Hematopoietic multipotent progenitor cell treated with erythropoietin and hydrocortisone succinate and interleukin-3 and kit ligand, for 15 days (in vitro differentiated cells): Measurements from ENCODE around the gene MIB1.
A peak's percentile ranks its signal among the peaks of the same experiment; 100 is the strongest.
"Not testable (repeated sequence)": the region's sequence is repeated elsewhere in the genome, so short reads cannot be mapped to it uniquely, and the experiment has no call there.

Source experiments
- DNase-seq: peaks from one replicate; pipeline ENCODE4 v3.0.0-alpha.2; 2015; ENCODE audit warnings: low spot score

MIB1 gene

GRCh38 chr18:21740538-21741311 lies at the start of gene MIB1:
Gene MIB1, plus strand, starts transcription at chr18:21740792. Its CDS starts 792 bp downstream, at chr18:21741584.
- peak; percentile 98 for DNase-seq

DNA sequence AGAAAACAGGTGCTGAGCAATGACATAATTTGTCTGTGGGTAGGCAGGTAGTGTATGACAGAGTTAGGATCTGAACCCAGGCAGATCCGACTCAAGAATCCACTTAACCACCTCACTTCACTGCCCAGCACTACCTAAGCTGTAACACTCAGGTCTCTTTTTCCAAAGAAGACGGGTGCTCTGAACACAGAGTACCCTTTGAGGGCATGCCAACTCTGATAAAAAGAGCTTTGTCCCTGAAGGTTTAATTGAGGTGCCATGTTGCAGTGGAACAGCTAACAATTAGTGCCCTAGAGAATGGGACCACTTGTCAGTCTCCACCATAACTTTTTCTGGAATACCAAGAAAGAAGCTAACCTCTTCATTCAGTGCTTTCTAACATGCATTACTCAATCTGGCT lies 47.3 kb upstream of the MIB1 start:
- no peak for DNase-seq

GRCh38 chr18:21700528-21701075 lies 40.0 kb upstream of the MIB1 start:
- DNase-seq = no peak

DNA sequence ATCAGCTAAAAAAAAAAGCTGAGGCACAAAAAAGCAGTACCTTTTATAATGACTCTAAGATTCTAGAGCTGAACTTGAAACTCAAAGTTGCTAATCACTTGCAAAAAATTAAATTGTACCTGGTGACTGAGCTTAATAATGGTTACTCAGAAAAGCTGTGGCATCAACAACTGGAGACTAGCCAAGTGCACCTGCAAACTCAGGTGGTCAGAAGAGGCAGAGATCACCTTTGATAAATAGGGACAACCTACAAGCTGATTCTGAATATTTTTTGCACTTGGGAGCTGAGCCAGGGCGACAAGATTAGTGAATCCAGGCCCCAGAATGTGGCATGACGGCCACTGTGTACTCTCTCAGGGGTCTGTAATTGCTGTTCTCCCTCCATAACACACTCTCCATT lies 39.0 kb upstream of the MIB1 start:
- DNase-seq = no peak

DNA sequence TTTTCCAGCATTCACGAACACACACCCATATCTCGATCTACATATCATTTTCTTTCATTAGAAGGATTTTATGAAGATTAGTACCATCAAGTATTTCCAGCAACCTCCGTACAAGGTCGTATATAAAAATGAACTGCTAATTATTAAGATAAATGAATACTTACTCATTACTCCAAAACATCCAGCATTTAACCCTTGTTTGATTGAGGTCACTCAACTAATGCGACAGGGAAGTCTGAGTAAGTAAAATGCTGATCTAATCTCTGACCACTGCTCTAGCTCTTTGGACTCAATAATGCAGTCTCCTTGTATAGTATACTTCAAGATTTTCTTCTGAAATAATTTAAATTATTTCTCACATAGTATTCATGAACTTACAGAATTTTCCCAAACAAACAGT lies 38.0 kb upstream of the MIB1 start:
- DNase-seq = no peak

GRCh38 chr18:21703241-21703820 lies 37.3 kb upstream of the MIB1 start:
- DNase-seq = no peak

- DNase-seq = peak; percentile 87
Measured at GRCh38 chr18:21704603-21705364, 35.8 kb upstream of the MIB1 start, which contains the start of gene ABHD3. Gene ABHD3, minus strand, starts transcription at chr18:21704774. Its CDS starts 109 bp downstream, at chr18:21704665.

GRCh38 chr18:21706386-21706865 lies 34.2 kb upstream of the MIB1 start:
- DNase-seq = no peak

- not testable (repeated sequence) for DNase-seq
Measured at GRCh38 chr18:21707130-21707529, 33.5 kb upstream of the MIB1 start.

- no peak for DNase-seq
Measured at GRCh38 chr18:21714474-21714873, 26.1 kb upstream of the MIB1 start.

GRCh38 chr18:21722687-21723086 lies 17.9 kb upstream of the MIB1 start:
- DNase-seq = no peak

DNA sequence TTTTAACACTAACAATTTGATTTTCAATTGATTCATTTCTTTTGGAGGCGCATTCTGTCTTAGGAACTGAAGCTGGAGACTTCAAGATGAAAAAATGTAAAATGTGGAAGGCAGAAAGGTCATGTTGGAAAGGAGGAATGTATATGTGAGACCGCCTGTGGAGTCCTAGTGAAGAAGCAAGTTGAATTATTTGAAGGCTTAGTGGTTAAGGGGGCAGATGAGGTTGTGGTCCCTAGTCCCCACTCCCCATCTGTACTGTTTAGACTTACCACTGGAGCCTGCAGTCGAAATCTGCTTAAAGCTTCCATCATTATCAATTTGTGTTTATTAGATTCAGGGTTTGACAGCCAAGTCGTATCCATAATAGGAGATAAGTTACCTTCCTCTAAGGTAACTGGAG lies 15.4 kb upstream of the MIB1 start:
- no peak for DNase-seq

- no peak for DNase-seq
Measured at GRCh38 chr18:21727702-21728101, 12.9 kb upstream of the MIB1 start.

DNA sequence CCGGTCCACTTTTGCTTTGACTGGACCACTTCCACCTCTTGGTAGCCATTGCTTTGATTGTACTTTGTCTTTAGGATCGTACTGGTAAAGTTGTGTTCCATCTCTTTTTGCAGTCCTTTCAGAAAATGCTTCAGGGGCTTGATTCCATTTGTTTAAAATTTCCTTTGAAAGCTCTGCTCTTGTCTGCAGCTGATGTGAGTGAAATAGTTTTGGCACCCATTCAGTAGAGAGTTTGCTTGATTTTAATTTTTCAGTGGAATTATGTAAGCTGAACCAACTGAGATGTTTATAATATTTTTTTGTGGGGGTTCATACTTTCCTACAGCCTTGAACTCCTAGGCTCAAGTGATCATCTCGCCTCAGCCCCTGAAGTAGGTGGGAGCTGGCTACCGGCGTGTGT lies 7.6 kb upstream of the MIB1 start:
- no peak for DNase-seq

- DNase-seq = peak; percentile 74
Measured at GRCh38 chr18:21735452-21736015, 5.1 kb upstream of the MIB1 start.

DNA sequence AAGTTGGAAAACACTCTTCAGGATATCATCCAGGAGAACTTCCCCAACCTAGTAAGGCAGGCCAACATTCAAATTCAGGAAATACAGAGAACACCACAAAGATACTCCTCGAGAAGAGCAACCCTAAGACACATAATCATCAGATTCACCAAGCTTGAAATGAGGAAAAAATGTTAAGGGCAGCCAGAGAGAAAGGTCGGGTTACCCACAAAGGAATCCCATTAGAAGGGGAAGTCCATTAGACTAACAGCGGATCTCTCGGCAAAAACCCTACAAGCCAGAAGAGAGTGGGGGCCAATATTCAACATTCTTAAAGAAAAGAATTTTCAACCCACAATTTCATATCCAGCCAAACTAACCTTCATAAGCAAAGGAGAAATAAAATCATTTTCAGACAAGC lies 3.7 kb upstream of the MIB1 start:
- not testable (repeated sequence) for DNase-seq

DNA sequence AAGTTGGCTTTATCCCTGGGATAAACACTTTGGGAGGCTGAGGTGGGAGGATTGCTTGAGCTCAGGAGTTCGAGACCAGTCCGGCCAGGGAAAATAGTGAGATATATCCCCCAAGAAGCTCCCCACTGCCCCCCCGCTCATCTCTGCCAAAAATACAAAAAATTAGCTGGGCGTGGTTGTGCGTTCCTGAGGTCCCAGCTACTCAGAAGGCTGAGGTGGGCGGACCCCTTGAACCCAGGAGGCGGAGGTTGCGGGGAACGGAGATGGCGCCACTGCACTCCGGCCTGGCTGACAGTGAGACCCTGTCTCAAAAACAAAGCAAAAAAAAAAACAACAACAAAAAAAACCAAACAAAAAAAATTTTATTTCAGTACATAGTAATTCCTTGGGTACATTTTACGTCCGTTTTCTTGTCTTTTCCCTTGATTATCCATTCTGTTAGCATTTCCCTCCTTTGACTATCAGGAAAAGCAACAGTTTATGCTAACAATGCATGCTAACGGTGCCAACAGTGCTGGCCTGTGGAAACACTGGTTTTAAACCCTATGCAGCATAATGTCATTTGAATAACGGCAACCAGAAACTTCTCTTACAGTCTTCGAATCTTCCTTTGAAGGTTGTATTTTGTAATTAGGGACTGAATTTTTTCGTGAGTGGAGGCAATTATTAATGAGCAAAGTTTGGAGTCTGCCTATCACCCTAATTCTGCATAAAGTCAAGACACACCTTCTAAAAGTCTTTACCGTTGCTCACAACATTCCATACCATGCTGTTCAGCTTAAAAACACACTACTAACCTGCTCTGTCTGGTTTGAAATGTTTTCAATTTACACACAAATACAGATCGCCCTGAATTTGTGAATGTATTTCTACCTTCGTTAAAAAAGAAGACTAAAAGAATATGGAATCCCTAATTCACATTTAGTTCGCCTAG lies 721 bp upstream of the MIB1 start:
- no peak for DNase-seq

GRCh38 chr18:21741312-21741561 lies 645 bp downstream of the MIB1 start:
- peak; percentile 22 for DNase-seq

- no peak for DNase-seq
Measured at GRCh38 chr18:21741562-21742314, 1.1 kb downstream of the MIB1 start.

GRCh38 chr18:21742315-21742687 lies 1.7 kb downstream of the MIB1 start:
- DNase-seq = no peak
